GM19324 (cell line): Measurements from ENCODE around the gene TOMM22.
"Not testable (repeated sequence)": the region's sequence is repeated elsewhere in the genome, so short reads cannot be mapped to it uniquely, and the experiment has no call there.

Source experiments
- ATAC-seq: cut with Tn5 transposase; IDR thresholded peaks from one replicate; pipeline ENCODE4 v1.9.1; 2021; ENCODE audit warnings: mild to moderate bottlenecking, moderate library complexity; ENCODE audit not compliant: unreplicated experiment, low FRiP score

The TOMM22 gene

DNA sequence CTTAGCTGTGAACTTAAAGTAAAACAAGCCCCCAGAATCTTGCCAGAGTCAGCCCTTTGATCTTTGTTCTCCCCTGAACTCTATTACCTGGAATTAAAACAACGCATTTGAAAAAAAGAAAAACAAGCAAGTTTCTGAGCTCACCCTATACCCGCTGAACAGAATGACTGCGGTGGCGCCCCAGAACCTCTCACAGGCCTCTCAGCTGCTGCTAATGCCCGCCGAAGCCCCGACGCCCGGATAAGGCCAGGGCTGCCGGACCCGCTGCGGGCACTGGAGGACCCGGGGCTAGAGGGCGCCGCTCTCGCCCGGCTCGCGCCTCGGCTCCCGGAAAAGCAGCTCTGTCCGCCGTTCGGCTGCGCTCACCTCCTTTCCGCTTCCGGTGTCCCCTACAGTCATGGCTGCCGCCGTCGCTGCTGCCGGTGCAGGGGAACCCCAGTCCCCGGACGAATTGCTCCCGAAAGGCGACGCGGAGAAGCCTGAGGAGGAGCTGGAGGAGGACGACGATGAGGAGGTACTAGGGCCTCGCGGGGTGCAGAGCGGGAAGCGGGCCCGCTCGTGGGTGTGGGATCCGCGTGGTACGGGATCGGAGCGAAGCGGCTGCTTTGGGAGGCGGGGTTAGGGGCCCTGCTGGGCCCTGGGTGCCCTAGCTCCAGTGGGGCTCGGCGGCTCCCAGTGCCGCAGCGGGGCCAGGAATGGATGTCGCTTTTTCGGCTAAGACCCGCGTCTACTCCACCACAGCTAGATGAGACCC, at the start of gene TOMM22:
Gene TOMM22 (plus strand): TSS at position 376 of the 754 bp plus-strand sequence. CDS start 22 bp downstream, at position 398.
- ATAC-seq = peak; percentile 97

DNA sequence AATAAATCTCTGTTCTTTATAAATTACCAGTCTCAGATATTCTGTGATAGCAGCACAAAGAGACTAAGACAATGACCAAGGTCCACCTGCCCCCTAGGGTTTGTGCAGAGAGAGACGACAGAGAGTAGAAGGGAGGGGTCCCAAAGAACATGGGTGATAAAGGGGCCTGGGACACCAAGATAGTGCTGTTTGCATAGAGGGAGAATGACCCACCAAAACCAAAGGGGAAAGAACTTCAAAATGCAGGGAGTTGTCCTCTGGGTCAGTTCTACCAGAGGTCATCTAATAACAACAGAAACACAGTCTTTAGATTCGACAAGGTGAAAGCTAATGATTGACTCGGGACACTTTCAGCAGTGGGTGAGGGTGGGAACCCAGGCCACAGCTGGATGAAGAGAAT, 49.2 kb upstream of the TOMM22 start:
- ATAC-seq = no peak

DNA sequence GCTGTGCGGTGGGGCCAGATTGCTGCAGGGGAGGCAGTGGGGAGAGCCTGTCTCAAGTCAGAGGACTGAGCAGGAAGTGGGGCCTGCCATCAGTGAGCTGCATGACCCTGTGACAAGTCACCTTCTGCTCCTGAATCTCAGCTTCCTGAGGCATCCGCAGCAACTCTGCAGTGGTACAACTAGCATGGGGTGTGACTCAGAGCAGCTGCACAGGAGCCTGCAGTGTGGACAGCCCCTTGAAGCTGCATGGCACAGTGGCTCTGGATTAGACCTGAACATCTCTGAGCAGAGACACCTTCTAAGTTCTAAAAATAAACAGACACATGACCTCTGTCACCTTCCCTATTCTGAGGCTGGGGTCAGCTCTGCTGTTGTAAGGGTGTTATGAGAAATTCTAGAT, 43.5 kb upstream of the TOMM22 start:
- ATAC-seq = no peak

DNA sequence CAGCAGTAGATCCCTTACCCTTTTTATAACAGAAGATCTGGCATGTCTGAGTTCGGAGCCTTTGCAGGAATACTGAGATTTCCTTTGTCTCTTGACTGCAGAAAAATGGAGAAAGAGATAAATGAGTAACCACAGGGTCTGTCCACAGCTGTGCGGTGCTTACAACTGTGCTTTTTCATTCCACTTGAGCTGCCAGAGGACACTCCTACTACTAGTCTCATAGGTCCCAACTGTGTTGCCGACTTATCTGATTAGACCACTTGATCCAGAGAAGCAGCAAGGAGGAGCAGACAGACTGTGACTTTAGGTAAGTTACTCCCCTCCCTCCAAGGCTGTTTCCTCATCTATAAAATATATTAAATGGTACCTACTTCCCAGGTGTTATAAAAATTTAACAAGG, 43.0 kb upstream of the TOMM22 start:
- ATAC-seq = no peak

DNA sequence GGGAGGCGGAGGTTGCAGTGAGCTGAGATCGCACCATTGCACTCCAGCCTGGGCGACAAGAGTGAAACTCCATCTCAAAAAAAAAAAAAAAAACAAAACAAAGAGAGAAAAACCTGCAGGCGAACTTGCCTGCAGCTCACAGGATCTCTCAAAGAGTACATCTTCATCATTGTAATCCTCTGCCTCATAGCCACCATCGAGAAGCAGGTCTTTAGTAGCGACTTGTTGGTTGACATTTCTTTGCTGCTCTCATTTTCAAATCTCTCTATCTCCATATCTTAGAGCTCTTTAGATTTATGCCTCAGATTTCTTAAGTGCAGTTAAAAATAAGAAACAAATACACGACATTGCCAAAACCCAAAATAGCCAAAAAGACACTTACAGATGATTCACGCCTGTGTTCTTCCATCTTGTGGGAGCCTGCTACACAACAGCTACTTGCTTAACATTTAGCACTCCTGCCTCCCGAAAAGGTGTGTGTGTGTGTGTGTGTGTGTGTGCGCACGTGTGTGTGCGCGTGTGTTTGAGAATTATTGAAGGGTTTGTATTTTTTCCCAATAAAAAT, 40.2 kb upstream of the TOMM22 start:
- no peak for ATAC-seq

DNA sequence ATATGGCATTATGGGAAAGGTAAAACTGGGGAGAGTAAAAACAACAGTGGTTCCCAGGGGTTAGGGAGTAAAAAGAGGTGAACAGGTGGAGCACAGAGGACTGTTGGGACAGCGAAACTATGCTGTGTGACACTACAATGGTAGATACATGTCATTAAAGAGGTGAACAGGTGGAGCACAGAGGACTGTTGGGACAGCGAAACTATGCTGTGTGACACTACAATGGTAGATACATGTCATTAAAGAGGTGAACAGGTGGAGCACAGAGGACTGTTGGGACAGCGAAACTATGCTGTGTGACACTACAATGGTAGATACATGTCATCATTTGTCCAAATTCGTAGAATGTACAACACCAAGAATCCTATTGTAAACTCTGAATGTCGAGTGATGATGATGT, 37.5 kb upstream of the TOMM22 start:
- ATAC-seq = not testable (repeated sequence)

DNA sequence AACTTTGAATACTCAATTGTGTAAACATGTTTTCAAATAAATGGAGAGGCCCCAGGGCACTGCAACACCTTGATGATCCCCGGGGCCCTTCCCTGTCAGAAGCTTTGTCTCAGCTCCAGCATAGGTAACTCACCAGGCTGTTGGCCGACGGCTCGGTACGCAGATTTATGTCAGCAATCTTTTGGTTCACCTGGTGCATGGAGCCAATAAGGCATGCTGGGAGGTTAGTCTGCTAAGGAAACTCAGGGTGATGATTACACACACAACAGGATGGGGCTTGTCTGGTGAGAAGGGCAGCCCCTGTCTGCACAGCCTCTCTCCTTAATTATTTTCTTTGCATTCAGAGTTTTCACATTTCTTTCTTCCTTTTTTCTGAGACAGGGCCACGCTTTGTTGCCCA, 36.3 kb upstream of the TOMM22 start:
- ATAC-seq = no peak

DNA sequence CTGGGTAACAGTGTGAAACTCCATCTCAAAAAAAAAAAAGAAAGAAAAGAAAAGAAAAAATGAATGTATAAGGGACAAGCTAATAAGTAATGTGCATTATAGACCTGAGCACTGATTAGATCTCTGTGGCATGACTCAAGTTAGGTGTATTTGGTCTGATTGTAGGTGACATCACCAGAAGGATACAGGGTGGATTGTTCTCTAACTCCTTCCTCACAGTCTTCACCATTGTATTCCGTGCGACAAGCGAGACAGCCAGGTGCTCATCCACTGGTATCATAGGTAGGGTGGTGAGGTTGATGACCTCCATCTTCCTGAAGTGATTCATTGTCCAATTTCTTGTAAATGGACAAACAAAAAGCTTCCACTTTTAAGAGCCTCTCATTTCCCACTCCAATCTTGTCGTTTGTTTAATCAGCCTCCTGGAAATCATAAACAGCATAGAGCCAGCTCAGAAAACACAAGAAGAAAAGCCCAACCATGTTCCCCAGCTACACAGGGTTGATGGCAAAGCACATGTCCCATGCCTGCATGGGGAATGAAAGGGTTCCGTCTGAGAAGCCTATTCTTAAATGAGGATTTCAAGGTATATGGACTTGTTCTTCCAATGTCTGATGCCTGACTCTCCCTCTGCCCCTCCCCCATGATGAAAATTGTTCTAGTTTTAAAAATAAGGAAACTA, 31.8 kb upstream of the TOMM22 start:
- no peak for ATAC-seq

DNA sequence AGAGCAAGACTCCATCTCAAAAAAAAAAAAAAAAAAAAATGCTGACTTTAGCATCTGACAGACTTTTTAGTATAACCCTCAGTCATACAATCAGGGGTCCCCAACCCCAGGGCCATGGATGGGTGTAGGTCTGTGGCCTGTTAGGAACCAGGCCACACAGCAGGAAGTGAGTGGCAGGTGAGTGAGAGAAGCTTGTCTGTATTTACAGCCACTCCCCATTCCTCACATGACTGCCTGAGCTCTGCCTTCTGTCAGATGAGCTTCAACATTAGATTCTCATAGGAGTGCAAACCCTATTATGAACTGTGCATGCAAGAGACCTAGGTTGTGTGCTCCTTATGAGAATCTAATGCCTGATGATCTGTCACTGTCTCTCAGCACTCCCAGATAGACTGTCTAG, 28.9 kb upstream of the TOMM22 start:
- ATAC-seq = no peak

DNA sequence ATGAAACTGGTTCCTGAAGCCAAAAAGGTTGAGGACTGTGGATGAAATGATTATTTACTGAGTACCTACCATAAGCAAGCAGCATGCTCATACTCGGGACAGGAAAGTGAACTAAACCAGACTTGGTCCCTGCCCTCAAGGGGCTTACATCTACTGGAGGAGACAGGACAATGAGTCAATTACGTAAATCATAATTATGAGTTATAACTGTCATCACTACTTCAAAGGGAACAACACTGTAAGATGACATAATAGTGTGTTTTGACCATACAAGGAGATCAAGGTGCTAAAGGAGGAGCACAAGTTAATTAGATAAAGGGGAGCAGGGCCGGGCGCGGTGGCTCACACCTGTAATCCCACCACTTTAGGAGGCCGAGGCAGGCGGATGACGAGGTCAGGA, 28.0 kb upstream of the TOMM22 start:
- ATAC-seq = no peak

DNA sequence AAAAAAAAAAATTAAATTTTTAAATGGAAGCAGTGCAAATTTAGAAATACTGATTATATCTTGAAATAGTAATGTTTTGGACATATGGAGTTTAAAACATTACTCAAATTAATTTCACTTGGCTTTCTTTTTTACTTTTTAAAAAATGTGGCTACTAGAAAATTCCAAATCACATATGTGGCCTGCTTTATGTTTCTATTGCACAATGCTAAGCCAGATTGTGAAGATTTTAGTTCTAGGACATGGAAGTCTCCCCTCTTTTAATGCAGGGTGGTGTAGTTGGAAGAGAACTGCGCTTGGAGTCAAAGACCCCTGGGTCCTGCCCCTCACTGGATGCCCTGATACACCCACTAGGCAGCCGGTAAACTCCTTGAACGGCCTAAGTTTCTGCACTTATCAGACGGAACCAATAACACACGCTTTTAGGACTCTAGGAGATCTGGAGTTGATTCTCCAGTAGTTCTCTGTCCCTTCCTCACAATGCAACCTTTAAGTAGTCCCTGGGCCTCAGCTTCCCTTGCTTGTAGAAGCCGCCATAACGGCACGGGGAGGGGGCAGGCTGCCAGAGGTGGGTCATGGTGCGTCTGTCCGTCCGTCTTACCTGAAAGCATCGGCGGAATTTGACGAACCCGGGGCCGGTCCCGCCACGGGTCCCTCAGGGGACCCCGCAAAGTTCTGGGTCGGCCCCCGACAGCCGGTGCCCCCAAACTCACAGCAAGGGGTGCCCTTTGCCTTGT, 26.1 kb upstream of the TOMM22 start:
- ATAC-seq = no peak

DNA sequence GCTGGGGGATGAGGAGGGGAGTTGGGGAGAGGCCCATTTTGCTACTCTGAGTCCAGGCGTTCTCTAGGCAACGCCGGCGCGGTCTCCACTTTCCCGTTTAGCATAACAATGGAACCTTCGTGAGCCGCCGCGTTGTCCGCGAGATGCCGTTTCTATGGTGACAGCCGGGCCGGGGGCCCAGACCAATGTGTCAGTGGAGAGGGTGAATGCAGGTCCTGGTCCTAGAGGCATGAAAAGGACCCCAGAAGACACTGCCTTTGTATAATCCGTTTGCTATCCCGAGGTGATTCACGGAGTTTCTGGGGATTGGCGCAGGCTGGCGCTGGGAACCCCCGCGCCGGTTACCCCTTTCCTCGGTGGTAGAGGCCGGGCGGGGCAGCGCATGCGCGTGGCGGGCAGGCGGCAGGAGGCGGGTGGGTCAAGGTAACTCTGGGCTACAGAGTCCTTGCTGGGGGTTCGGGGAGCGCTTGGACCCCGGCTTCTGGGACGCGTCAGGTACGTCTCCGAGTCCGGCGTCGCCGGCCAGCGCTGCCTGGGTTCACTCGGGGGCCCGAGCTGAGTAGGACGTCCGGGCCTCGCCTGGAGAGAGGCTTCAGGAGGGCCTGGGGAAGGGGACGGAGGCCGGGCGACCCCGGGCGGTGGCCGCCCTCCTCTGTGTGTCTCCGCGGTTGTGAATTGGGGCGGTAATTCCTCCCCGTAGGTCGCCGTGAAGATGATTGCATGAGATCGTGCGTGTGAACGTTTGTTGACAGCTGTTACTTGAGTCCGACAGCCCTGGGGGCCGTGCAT, 25.3 kb upstream of the TOMM22 start, which contains the start of the genes CBY1 and FAM227A:
Gene CBY1 (plus strand): TSS at position 383 of the 789 bp plus-strand sequence. CDS start 11,417 bp downstream, outside the sequence.
Gene FAM227A (minus strand): TSS at position 137 of the 789 bp plus-strand sequence. CDS start 6,224 bp downstream, outside the sequence.
- peak; percentile 88 for ATAC-seq

DNA sequence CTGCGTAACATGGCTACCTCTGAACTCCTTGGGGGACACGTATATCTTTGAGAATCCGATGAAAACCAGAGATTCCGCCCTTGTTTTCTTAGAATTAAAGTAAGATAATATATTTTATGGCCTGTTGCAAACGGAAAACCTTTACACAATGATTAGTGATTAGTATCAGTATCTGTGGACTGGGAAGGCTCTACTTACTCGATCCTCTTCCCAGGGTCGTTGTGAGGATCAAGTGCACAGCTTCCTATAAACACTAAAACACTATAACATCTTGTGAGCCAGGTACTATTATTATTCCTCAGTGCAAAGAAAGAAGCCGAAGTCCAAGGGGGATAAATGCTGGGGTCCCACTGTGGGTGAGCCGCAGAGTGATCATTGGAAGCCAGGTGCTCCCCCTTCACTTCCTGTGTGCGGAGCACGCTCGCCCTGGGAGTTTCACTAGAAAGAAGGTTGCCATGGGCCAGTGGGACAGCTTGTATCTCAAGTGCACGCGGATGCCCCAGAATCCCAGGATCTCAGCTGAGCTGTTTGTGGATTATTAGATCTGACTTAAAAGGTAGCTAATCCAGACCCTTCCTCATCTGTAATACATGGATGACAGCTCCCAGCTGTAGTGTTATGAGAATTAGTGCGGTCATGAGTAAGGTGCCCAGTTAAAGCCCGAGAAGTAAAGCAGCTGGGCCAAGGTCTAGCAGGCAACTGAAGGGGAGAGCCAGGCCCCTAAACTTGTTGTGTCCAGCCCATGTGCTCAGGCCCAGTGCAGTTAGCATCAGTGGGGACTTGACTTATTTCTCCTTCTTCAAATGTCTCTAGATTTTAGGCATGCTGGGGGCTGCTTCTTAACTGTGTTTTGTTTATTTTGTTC, 24.5 kb upstream of the TOMM22 start:
- ATAC-seq = no peak

DNA sequence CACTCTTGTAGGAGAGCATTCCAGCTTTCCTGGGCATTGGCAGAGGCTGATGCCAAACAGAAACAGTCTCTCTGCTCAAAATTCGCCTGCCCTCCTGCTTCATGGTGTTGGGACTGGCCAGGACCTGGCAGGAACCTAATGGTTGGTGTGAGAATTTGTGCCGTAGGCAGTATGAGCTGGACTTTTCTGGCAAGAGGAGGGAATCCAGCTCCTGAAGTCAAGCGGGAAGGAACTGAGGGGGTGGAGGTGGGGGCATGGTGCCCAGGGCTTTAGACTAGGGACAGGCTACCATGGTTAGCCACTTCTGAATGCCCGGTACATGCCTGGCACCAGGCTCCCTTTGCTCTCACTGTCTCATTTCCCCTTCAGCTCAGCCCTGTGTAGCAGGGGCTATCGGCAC, 6.9 kb upstream of the TOMM22 start:
- ATAC-seq = no peak

DNA sequence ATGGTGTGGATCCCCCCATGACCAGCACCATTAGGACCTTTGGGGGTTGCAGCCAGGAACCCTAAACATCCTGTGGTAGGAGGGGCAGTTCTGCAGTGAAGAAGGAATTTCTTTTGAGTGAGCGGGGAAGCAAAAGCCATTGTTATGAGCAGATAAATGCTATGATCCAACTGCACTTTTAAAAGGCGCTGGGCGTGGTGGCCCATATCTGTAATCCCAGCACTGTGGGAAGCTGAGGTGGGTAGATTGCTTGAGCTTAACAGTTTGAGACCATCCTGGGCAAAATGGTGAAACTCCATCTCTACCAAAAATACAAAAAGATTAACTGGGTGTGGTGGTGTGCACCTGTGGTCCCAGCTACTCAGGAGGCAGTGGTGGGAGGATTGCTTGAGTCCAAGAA, 5.9 kb upstream of the TOMM22 start:
- no peak for ATAC-seq

DNA sequence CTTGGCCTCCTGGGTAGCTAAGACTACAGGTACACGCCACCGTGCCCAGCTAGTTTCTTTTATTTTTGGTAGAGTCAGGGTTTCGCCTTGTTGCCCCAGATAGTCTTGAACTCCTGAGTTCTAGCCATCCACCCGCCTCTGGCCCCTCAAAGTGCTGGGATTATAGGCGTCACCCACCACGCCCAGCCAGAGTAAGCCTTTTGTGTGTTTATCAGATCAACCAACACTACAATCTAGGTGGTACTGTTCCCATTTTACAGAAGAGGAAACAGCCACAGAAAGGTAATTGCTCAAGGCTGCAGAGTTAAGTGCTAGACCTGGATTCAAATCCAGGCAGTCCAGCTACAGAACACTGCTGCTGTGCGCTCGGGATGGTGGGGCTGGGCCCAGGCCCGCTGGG, 3.1 kb downstream of the TOMM22 start:
- ATAC-seq = no peak

DNA sequence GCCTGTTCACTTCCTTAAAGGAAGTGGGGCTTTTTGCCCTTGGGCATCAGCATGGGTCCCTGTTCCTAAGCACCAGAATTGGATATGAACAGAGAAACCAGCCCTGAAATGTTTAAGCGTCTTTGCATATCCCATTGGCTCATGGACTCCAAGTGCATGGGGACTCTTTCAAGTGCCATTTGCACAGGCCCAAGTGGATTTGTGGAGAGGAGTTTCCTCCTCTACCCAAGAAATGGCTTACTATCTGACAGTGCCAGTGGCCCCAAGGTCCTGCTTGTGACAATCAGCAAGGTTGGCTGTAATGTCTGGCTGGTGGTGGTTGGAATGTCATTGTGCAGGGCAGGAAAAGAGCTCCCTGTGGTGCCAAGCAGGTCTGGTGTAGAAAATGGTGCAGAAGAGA, 4.0 kb downstream of the TOMM22 start:
- no peak for ATAC-seq

DNA sequence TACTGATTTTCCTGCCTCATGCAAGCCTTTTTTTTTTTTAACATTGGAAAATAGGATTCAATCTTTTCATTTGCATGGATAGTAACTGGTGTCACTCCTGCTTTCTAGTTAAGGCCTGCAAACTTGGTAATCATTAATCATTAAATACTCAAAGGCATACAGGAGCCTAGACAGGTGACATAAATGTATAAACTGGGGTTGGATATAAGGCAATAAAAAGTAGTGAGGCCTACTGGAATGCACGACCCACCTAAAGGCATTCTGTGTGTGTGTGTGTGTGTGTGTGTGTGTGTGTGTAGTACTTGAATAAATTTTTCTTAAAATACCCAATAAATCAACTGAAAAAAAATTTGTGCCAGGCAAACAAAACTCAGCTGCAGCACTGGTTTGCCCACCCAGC, 7.9 kb downstream of the TOMM22 start:
- ATAC-seq = no peak

DNA sequence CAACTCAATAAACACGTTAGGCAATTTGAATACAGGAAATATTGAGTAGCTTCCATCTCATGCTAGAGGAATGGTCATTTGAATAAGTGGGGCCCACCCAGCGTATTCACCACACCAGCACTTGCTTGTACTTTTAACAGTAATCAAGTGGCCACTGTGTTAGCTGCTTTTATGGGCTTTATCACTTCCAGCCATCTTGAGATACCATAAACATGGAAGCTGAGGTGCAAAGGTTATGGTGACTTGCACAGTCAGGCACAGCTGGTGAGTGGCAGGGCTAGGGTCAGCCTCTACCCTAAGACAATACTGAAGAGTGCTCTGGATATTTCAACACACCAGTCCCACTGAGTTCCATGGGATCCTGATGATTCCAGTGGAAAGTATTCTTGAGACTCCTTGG, 12.3 kb downstream of the TOMM22 start:
- ATAC-seq = no peak
